A549 (cell line): ENCODE results near the gene AJAP1. TPM values are rescaled to one million over a fixed set of nuclear protein-coding genes. Genes with fewer than 3 reads are reported as not detected.

Experiments used
- ATAC-seq, 2 experiments: fragments of 200-7000 bp in 1 of 2; fragments of >200 bp in 1 of 2; cut with Nextera tagmentation in 1 of 2; cut with Tn5 transposase in 1 of 2; 3 replicates each; pipeline versions ENCODE4 v1.8.0 to v1.9.1; 2018 to 2020; ENCODE audit warnings: mild to moderate bottlenecking in 1 of 2, moderate library complexity in 1 of 2
- CTCF ChIA-PET: fragments of 300-600 bp; sonication (Branson Sonifier 250); formaldehyde crosslinking; extraction: SDS; loops from one replicate; lab custom pipeline; 2021; ENCODE audit warnings: antibody characterized with exemption, inconsistent platforms; lab: Yijun Ruan, JAX
- POLR2A ChIA-PET: fragments of 350-600 bp; formaldehyde crosslinking; extraction: SDS; loops from one replicate; lab custom pipeline; 2021; ENCODE audit warnings: antibody characterized with exemption, inconsistent platforms; lab: Yijun Ruan, JAX
- DNase-seq, 2 experiments: peaks; one replicate each; pipeline versions ENCODE4 v3.0.0 to v3.0.0-alpha.2; 2011 to 2016; ENCODE audit warnings: low read depth in 1 of 2, low spot score in 1 of 2
- FAIRE-seq: peaks from 2 replicates; lab custom pipeline; 2011; peaks lifted over from hg19 to GRCh38; lab: Jason Lieb, UNC
- H3K27ac ChIP-seq, 2 experiments: fragments of >200 bp; sonication (Bioruptor Twin); formaldehyde crosslinking; 3 replicates each; pipeline ENCODE4 v1.5.1; 2016 to 2017
- H3K4me1 ChIP-seq: fragments of >200 bp; sonication (Bioruptor Twin); formaldehyde crosslinking; 3 replicates; pipeline ENCODE4 v1.6.1; 2016
- H3K4me2 ChIP-seq: fragments of >200 bp; sonication (Bioruptor Twin); formaldehyde crosslinking; 3 replicates; pipeline ENCODE4 v1.6.1; 2016
- H3K4me3 ChIP-seq: fragments of >200 bp; sonication (Bioruptor Twin); formaldehyde crosslinking; 3 replicates; pipeline ENCODE4 v1.5.1; 2016
- H3K9me3 ChIP-seq: fragments of >200 bp; sonication (Bioruptor Twin); formaldehyde crosslinking; 3 replicates; pipeline ENCODE4 v1.6.1; 2016
- CBX2 ChIP-seq: fragments of 200-600 bp; sonication (generic); IDR thresholded peaks from 2 replicates; pipeline ENCODE4 v1.6.1; 2016; ENCODE audit warnings: low read depth, mild to moderate bottlenecking, borderline replicate concordance
- CHD2 ChIP-seq: fragments of 150-350 bp; IDR thresholded peaks from 2 replicates; pipeline ENCODE4 v1.6.1; 2014; ENCODE audit warnings: low read length; ENCODE audit not compliant: partially characterized antibody
- CTCF ChIP-seq: fragments of >200 bp; sonication (Bioruptor Twin); formaldehyde crosslinking; IDR thresholded peaks from 3 replicates; pipeline ENCODE4 v1.5.1; 2016
- EHF ChIP-seq: fragments of 250-450 bp; sonication (Bioruptor Pico); IDR thresholded peaks from 2 replicates; pipeline ENCODE4 v1.5.0; 2020; ENCODE audit warnings: mild to moderate bottlenecking
- EHMT2 ChIP-seq: fragments of 200-600 bp; sonication (generic); IDR thresholded peaks from 2 replicates; pipeline ENCODE4 v1.6.1; 2016; ENCODE audit warnings: antibody characterized with exemption, low read depth, mild to moderate bottlenecking, moderate library complexity
- EP300 ChIP-seq, 2 experiments: fragments of >200 bp; sonication (Bioruptor Twin); formaldehyde crosslinking; IDR thresholded peaks; 2 replicates in 1 of 2; 3 replicates in 1 of 2; pipeline ENCODE4 v1.6.1; 2016 to 2017
- ESRRA ChIP-seq: fragments of 150-350 bp; IDR thresholded peaks from 2 replicates; pipeline ENCODE4 v1.6.1; 2014; ENCODE audit warnings: mild to moderate bottlenecking, low read length, borderline replicate concordance
- FOSL2 ChIP-seq, 2 experiments: fragments of 450-650 bp in 1 of 2; fragments of >200 bp in 1 of 2; sonication (Bioruptor Twin) in 1 of 2; formaldehyde crosslinking; IDR thresholded peaks; 2 replicates each; pipeline versions ENCODE4 v1.5.0 to v1.6.1; 2016 to 2020; ENCODE audit warnings: mild to moderate bottlenecking in 1 of 2, moderate library complexity in 1 of 2
- HOXB13 ChIP-seq: fragments of 250-450 bp; sonication (Bioruptor Pico); IDR thresholded peaks from 2 replicates; pipeline ENCODE4 v1.5.0; 2020; ENCODE audit warnings: low read depth, mild to moderate bottlenecking, moderate library complexity
- JUNB ChIP-seq: fragments of >200 bp; sonication (Bioruptor Twin); formaldehyde crosslinking; IDR thresholded peaks from 2 replicates; pipeline ENCODE4 v1.6.1; 2016
- KDM5A ChIP-seq: fragments of 200-600 bp; sonication (generic); IDR thresholded peaks from 2 replicates; pipeline ENCODE4 v1.6.1; 2016; ENCODE audit warnings: antibody characterized with exemption, mild to moderate bottlenecking
- MAFK ChIP-seq: fragments of 450-650 bp; IDR thresholded peaks from 2 replicates; pipeline ENCODE4 v1.6.1; 2014; ENCODE audit not compliant: partially characterized antibody
- MAZ ChIP-seq: fragments of 150-350 bp; IDR thresholded peaks from 2 replicates; pipeline ENCODE4 v1.6.1; 2014; ENCODE audit warnings: antibody characterized with exemption, low read depth, low read length, borderline replicate concordance
- MYC ChIP-seq: IDR thresholded peaks from 2 replicates; pipeline ENCODE4 v1.6.1; 2012; ENCODE audit warnings: mild to moderate bottlenecking, inconsistent platforms, low read length, improper control_type of control experiment, borderline replicate concordance
- NFE2L2 ChIP-seq: fragments of 150-350 bp; conservative IDR thresholded peaks from 2 replicates; pipeline ENCODE4 v1.6.1; 2014; ENCODE audit warnings: low read length
- NR3C1 ChIP-seq: fragments of >200 bp; sonication (Bioruptor Twin); formaldehyde crosslinking; IDR thresholded peaks from 3 replicates; pipeline ENCODE4 v1.6.1; 2017
- PBX3 ChIP-seq: IDR thresholded peaks from 2 replicates; pipeline ENCODE4 v1.6.1; 2012
- POLR2AphosphoS2 ChIP-seq: conservative IDR thresholded peaks from 2 replicates; pipeline ENCODE4 v1.6.1; 2012; ENCODE audit warnings: low read length, improper control_type of control experiment, inconsistent platforms
- RCOR1 ChIP-seq: fragments of 150-350 bp; IDR thresholded peaks from 2 replicates; pipeline ENCODE4 v1.6.1; 2014; ENCODE audit warnings: antibody characterized with exemption, low read length, low read depth
- RFX5 ChIP-seq: fragments of 450-650 bp; IDR thresholded peaks from 2 replicates; pipeline ENCODE4 v1.7.1; 2014; ENCODE audit warnings: antibody characterized with exemption, mild to moderate bottlenecking, moderate library complexity
- RNF2 ChIP-seq: fragments of 200-600 bp; sonication (generic); IDR thresholded peaks from 2 replicates; pipeline ENCODE4 v1.6.1; 2016; ENCODE audit warnings: low read depth, mild to moderate bottlenecking, antibody characterized with exemption, moderate library complexity, borderline replicate concordance
- SREBF2 ChIP-seq: fragments of 450-650 bp; IDR thresholded peaks from 2 replicates; pipeline ENCODE4 v1.6.1; 2014; ENCODE audit warnings: mild to moderate bottlenecking, moderate library complexity
- USF2 ChIP-seq: fragments of 450-650 bp; IDR thresholded peaks from 2 replicates; pipeline ENCODE4 v1.6.1; 2014; ENCODE audit warnings: antibody characterized with exemption
- ZFP36 ChIP-seq: fragments of 450-650 bp; IDR thresholded peaks from 2 replicates; pipeline ENCODE4 v1.6.1; 2014; ENCODE audit warnings: borderline replicate concordance; ENCODE audit not compliant: partially characterized antibody
- WGBS: methylation state at CpG from one replicate; pipeline ENCODE4 v1.1.6; 2017; ENCODE audit errors: missing lambda C conversion rate; 5-methylcytosine and 5-hydroxymethylcytosine counted together
- polyA plus RNA-seq, 4 experiments: library from polyadenylated mRNA; depleted of rRNA in 3 of 4; stranded (reverse); fragments of >200 nt; fragmentation: RNase III in 1 of 4; extraction: RNeasy Plus Mini Kit Qiagen cat#74134 plus additional on column Dnase treatment in 1 of 4; gene quantifications; 2 replicates in 3 of 4; 3 replicates in 1 of 4; pipeline ENCODE4 v1.2.3, GENCODE V29; 2011 to 2017
- TF ChIP-seq, protein P1 (sequence below): IDR thresholded peaks from 2 replicates; pipeline ENCODE4 v1.6.1; 2012
- TF ChIP-seq, protein P2 (sequence below): fragments of 250-450 bp; sonication (Bioruptor Pico); IDR thresholded peaks from 2 replicates; pipeline ENCODE4 v1.5.0; 2020; ENCODE audit warnings: low read depth, mild to moderate bottlenecking, moderate library complexity
- TF ChIP-seq, protein P3 (sequence below): fragments of 150-350 bp; IDR thresholded peaks from 2 replicates; pipeline ENCODE4 v1.6.1; 2014; ENCODE audit warnings: low read depth, mild to moderate bottlenecking, low read length
- TF ChIP-seq, protein P4 (sequence below): fragments of >200 bp; sonication (Bioruptor Twin); formaldehyde crosslinking; IDR thresholded peaks from 3 replicates; pipeline ENCODE4 v1.6.1; 2016

The AJAP1 gene
- polyA plus RNA-seq, 2 of the 4 experiments (the other 2 are of a cell fraction): not detected

- FAIRE-seq (no peak), ATAC-seq (no peak), DNase-seq (no peak)
- H3K9me3 ChIP-seq: no peaks in the 10 kb centered on the region; the same call in 2 of the 3 replicates
- H3K4me1 ChIP-seq: no peaks in the 10 kb centered on the region
- H3K4me2 ChIP-seq: no peak overlapping the region
- H3K27ac ChIP-seq: no peak overlapping the region
- POLR2A ChIA-PET: no interaction called here
- CTCF ChIA-PET: no interaction called here
- TF ChIP-seq RCOR1: no peak
- TF ChIP-seq, protein P1, sequence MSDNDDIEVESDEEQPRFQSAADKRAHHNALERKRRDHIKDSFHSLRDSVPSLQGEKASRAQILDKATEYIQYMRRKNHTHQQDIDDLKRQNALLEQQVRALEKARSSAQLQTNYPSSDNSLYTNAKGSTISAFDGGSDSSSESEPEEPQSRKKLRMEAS: no peak
- no peak for TF ChIP-seq JUNB
- TF ChIP-seq ZFP36: no peak
- TF ChIP-seq KDM5A: no peak
- no peak for TF ChIP-seq SREBF2
- no peak for TF ChIP-seq HOXB13 (CRISPR knock-in tag)
- no peak for TF ChIP-seq USF2
- no peak for TF ChIP-seq CHD2
- no peak for TF ChIP-seq PBX3
- TF ChIP-seq CBX2: no peak
- TF ChIP-seq NR3C1: no peak
- no peak for TF ChIP-seq FOSL2 (IDR thresholded peaks at IDR 0.05)
- TF ChIP-seq FOSL2 (CRISPR knock-in tag; IDR thresholded peaks at IDR 0.05): no peak
- no peak for TF ChIP-seq MAFK
- TF ChIP-seq, protein P2, sequence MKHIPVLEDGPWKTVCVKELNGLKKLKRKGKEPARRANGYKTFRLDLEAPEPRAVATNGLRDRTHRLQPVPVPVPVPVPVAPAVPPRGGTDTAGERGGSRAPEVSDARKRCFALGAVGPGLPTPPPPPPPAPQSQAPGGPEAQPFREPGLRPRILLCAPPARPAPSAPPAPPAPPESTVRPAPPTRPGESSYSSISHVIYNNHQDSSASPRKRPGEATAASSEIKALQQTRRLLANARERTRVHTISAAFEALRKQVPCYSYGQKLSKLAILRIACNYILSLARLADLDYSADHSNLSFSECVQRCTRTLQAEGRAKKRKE: no peak
- TF ChIP-seq RNF2: no peak
- no peak for TF ChIP-seq EHF (CRISPR knock-in tag)
- H3K4me3 ChIP-seq: no peak overlapping the region
- WGBS: 4% methylated on average over 7 of the region's 10 CpGs
Observed at GRCh38 chr1:4756851-4757580, 102.6 kb downstream of the AJAP1 start.

GRCh38 chr1:4759671-4760070 lies 105.3 kb downstream of the AJAP1 start:
- ATAC-seq (no peak), FAIRE-seq (no peak), DNase-seq (no peak)
- Histone ChIP-seq H3K27ac (no peak overlapping the region), H3K4me3 (no peak overlapping the region), H3K4me1 (no peaks in the 10 kb centered on the region), H3K4me2 (no peak overlapping the region), H3K9me3 (no peaks in the 10 kb centered on the region; the same call in 2 of the 3 replicates)
- 51% methylated on average over 5 of the region's 8 CpGs for whole genome bisulfite sequencing
- CTCF ChIA-PET: no interaction called here
- POLR2A ChIA-PET: no interaction called here
- TF ChIP-seq RFX5 (no peak), NFE2L2 (no peak), NR3C1 (no peak), MYC (no peak), POLR2AphosphoS2 (no peak), HOXB13 (CRISPR knock-in tag) (no peak), EHMT2 (no peak), EP300 (IDR thresholded peaks at IDR 0.05) (no peak), CTCF (no peak), ESRRA (no peak), JUNB (no peak), PBX3 (no peak), CBX2 (no peak), FOSL2 (IDR thresholded peaks at IDR 0.05) (no peak), FOSL2 (CRISPR knock-in tag; IDR thresholded peaks at IDR 0.05) (no peak), MAFK (no peak), MAZ (no peak)
- TF ChIP-seq, protein P3, sequence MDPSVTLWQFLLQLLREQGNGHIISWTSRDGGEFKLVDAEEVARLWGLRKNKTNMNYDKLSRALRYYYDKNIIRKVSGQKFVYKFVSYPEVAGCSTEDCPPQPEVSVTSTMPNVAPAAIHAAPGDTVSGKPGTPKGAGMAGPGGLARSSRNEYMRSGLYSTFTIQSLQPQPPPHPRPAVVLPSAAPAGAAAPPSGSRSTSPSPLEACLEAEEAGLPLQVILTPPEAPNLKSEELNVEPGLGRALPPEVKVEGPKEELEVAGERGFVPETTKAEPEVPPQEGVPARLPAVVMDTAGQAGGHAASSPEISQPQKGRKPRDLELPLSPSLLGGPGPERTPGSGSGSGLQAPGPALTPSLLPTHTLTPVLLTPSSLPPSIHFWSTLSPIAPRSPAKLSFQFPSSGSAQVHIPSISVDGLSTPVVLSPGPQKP: no peak
- TF ChIP-seq, protein P4, sequence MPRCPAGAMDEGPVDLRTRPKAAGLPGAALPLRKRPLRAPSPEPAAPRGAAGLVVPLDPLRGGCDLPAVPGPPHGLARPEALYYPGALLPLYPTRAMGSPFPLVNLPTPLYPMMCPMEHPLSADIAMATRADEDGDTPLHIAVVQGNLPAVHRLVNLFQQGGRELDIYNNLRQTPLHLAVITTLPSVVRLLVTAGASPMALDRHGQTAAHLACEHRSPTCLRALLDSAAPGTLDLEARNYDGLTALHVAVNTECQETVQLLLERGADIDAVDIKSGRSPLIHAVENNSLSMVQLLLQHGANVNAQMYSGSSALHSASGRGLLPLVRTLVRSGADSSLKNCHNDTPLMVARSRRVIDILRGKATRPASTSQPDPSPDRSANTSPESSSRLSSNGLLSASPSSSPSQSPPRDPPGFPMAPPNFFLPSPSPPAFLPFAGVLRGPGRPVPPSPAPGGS: no peak
